ENCODE results near the gene KLHL29.

The KLHL29 gene

DNA sequence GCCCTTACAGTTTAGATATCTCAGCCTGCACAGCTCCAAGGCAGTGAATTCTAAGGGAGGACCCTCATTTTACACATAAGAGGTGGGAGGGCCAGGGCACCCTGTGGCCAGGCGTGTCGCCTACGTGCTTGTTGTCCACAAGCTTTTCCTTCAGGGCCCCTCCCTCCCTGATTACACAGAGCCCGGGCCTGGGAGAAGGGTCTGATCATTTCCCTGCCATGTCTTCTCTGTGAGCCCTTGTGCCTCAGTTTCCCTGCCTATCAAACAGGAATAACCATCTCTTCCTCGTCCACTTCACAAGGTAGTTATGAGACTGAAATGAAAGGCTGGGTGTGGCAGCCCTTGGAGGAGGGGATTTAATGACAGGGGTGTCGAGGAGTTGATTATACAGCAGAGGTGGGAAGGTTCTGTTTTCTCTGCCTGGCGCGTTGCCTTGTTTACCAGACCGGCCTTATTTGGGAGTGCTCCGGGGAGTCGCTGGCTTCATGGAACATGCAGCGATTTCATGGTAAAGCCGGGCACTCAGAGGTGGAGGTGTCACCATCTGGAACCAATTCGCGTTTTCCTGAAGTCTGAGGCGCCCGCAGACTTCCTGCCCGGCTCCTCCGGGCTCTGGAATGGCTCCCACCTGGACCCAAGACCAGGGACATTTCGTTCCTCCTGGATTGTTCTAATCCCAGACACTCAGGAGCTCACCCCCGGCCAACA, 208.9 kb downstream of the KLHL29 start:
- DNase-seq (ENCODE audit: low read depth): peak; percentile 51

DNA sequence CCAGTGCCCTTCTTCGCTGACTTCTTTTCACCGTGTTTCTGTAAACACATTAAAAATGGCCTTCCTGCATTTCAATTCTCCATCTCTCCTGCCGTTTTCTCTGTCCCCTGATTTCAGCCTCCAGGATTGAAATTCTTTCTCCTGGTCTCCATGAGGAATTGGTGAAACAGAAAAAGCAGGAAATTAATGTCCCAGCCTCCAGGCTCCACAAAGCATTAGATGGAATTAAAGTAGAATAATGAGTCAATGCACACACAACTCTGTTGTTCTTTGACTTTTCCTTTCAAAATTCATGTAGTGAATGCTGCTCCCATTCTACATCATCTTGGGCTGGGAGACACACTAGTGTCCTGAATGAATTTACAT, 209.5 kb downstream of the KLHL29 start:
- peak; percentile 22 for DNase-seq (ENCODE audit: low read depth)

GRCh38 chr2:23595021-23595420, 210.0 kb downstream of the KLHL29 start:
- no peak for DNase-seq (ENCODE audit: low read depth)

DNA sequence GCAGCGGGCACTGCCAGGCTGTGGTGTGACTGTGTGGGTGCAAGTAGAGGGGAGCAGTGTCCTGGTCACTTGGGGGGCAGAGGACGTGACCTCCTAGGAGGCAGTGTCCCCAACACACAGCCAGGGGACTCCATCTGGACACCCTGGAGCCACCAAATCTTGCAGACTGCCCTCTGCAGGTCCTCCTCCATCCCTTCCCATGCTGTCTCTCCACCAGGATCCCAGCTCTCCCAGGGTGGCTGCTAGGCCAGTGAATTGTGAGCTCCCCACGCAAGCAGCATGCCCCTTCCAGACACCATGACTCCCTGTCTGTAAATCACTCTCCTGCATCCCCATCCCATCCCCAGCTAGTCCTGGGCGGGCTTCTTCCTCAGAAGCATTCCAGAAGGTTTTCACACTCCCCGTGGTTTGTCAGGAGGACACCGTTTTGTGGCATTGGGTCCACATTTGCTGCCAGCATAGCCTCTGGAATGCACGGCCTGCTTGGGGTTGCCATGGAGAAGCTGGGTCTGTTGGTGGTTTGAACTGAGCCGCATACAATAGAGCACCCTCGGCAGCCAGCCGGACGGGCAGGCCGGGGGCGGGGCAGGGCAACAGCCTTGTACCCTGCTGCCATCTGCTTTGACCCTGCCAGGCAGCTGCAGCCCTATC, 210.7 kb downstream of the KLHL29 start:
- peak; percentile 89 for DNase-seq (ENCODE audit: low read depth)

GRCh38 chr2:23596316-23596885, 211.4 kb downstream of the KLHL29 start:
- DNase-seq (ENCODE audit: low read depth): peak; percentile 87

DNA sequence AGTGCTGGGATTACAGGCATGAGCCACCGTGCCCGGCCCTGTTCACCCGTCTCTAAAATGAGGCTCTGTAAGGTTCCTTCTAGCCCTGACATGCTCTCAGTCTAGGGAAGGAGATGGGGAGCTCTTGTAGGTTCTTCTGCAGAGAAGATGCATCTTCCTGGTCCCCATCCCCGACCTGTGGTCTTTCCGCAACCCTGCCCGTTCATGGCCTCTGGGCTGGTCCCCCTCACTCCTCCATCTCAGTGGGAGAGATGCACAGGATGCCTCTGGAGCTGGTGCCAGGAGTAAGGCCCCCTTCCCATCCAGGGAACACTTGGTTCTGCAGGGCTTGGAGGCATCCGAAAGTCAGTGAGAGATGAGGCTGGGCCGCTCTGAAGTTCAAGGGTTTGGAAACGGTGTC, 212.7 kb downstream of the KLHL29 start:
- DNase-seq (ENCODE audit: low read depth): no peak

GRCh38 chr2:23599006-23599405, 214.0 kb downstream of the KLHL29 start:
- DNase-seq (ENCODE audit: low read depth): no peak

DNA sequence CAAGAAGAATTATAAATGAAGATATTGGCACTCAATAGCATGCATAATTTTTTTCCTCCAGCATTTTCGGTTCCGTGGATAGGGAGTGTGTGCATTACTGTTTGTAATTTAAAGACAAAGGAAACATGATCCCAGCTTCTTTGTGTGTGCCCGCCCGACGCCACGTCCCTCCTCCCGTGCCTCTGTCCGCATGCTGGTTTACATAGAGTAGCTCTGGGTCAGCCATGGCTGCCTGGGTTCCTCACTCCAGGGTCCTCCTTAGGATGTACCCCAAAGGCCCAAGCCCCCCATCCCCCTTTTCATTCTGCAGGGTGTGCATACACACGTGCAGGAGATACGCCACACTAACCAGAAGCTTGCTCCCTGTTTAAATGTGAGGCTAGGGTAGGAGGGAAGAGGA, 214.7 kb downstream of the KLHL29 start:
- DNase-seq (ENCODE audit: low read depth): no peak

DNA sequence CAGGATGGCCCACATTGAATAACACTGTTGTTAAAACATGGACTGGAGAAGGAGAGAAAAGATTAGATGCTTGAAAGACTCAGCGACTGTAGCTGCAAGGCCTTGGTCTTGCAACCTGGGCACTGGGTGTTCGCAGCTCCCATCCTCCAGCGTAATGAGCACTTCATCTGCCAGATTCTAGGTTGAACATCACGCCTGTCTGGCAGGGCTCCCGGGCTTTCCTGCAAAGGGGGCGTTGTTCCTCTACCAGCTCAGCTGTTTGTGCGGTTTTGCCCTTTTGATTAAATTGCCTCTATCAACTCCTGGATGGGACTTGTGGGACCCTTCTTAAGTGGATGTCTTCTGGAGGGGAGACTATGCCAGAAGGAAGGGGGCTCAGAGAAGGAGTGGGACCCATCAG, 215.4 kb downstream of the KLHL29 start:
- DNase-seq (ENCODE audit: low read depth): no peak

- DNase-seq (ENCODE audit: low read depth): peak; percentile 55
Observed at GRCh38 chr2:23601301-23601965, 216.5 kb downstream of the KLHL29 start.

DNA sequence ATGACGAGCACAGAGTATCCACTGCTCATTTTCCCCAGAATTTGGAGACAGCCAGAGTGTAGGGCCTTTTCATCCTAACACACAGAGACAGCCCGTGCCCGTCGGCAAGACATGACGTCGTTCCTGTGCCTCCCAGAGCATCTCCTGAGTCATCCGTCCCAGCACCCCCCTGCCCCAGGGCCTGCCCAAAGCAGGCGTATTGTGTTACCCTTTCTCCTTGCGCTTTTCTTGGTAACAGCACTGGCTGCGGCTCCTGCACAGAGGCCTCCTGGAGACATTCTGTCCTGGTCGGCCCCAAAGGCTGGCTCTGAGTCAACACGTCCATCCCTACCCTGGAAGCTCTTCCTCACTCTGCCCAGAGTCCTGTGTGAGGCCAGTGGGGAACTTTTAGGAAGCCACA, 217.1 kb downstream of the KLHL29 start:
- DNase-seq (ENCODE audit: low read depth): peak; percentile 96

DNA sequence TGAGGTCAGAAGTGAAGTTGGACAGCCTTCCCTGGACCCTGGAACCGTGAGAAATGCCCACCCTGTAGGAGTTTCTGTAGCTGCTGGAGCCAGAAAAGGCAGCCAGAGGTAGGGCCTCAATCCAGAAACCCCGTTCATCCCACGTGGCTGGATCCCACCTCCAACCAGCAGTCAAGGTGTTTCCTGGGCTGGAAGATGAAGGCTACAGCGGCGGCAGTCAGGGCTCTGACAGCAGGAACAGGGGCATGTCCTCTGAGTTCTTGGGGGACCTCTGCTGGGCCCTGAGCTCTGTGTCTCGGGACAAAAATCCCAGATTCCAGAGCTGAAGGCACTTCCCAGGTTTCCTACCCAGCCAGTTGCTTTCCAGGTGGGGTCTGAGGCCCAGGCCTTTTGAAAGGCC, 218.2 kb downstream of the KLHL29 start:
- DNase-seq (ENCODE audit: low read depth): no peak

- no peak for DNase-seq (ENCODE audit: low read depth)
Observed at GRCh38 chr2:23603581-23603980, 218.6 kb downstream of the KLHL29 start.

- no peak for DNase-seq (ENCODE audit: low read depth)
Observed at GRCh38 chr2:23604731-23605130, 219.8 kb downstream of the KLHL29 start.

DNA sequence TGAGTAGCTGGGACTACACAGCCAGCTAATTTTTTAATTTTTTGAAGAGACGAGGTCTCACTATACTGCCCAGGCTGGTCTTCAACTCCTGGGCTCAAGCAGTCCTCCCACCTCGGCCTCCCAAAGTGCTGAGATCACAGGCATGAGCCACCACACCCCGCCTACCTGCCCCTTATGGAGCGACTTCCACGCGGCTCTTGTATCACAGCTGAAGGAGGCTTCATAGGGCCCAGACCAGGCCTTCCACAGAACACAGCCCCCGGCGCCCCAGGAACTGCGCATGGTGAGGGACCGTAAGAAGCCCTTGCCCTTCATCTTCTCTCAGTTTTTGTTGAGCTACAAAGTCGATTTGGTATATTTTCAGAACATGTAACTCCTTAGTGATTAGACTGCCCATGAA, 220.3 kb downstream of the KLHL29 start:
- DNase-seq (ENCODE audit: low read depth): no peak

- DNase-seq (ENCODE audit: low read depth): no peak
Observed at GRCh38 chr2:23606196-23606595, 221.2 kb downstream of the KLHL29 start.

GRCh38 chr2:23606968-23607367, 222.0 kb downstream of the KLHL29 start:
- DNase-seq (ENCODE audit: low read depth): peak; percentile 78

DNA sequence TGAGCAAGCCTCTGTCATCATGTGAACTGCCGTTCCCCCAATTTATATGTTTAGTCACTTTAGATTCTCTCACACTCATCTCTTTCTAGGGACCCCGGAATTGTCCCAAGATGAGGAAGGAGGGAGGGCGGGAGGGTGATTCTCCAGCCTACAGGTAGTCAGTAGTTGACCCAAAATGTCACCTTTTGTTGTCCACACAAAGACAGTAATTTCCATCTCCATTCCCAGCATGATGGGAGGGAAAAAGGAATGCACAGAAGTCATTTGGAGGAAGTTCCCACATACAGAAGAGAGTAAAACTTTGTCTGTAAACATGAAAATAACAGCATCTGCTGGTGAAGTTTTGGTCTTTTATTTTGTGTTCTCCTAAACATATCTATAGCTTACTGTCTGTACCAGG, 222.9 kb downstream of the KLHL29 start:
- no peak for DNase-seq (ENCODE audit: low read depth)

GRCh38 chr2:23609254-23609653, 224.3 kb downstream of the KLHL29 start:
- DNase-seq (ENCODE audit: low read depth): no peak

- DNase-seq (ENCODE audit: low read depth): no peak
Observed at GRCh38 chr2:23611839-23612238, 226.9 kb downstream of the KLHL29 start.

GRCh38 chr2:23614701-23615100, 229.7 kb downstream of the KLHL29 start:
- no peak for DNase-seq (ENCODE audit: low read depth)

DNA sequence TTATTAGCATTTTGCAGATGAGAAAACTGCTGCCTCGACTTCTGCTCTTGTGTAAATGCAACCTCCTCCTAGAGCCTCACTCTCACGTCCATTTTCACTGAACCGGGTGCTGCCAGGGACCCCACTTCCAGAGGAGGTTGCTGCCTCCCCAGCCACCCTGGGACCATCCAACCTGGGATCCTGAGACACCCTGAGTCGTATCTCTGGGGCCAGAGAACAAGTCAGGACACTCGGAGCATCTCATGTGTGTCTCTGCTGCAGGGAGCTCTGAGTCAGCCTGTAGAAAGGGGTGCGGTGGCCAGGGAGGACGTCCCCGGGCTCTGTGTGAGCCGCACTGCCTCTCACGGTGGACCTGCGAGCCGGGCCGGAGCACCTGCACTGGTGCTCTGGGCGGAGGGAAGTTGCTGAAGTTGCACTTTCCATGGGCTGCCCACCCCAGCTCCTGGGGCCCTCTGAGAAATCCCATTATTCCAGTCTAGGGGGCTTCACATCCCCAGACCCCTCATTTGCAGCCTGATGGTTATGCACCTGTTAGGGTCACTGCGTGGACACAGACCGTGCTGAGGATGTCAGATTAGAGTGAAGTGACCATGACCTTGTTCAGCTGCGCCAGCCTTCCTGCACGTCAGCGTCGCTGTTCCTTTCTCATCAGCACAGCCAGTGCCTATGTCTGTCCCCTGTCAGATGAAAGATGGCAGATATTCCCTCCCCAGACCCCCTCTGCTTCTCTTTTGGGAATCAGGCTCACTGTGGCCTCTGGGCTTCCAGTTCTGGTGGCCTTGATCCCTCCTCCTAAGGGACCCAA, 230.4 kb downstream of the KLHL29 start:
- no peak for DNase-seq (ENCODE audit: low read depth)

All from EH (cell line).